ENCODE results near the gene SULT1C4. TPM values are rescaled to one million over a fixed set of nuclear protein-coding genes. Genes with fewer than 3 reads are reported as not detected.
A peak's percentile ranks its signal among the peaks of the same experiment; 100 is the strongest.

SULT1C4 gene
- polyA plus RNA-seq, 3 donors: 0.05 TPM; not detected in 2

DNA sequence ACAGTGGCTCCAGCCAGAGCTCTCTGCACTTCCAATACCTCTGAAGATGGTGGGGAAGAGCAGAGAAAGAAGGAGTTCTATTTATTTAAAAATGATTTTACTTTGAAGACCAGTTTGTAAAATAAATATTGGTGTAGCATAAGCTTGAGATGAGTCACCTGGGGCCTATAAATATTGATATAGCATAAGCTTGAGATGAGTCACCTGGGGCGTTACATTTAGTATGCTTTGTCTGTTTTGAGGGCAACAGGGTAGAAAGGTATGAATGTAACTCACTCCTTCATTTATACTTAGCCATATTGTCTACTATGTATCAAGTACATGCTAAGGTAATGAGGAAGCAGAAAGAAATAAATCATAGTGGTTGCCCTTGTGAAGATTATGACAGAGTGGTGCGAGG lies 7.7 kb upstream of the SULT1C4 start:
- Histone ChIP-seq H3K36me3 (replicated peaks in 1 of 2; ENCODE audit: control insufficient read depth in 1 of 2, insufficient read depth in 2 of 2, low read length in 2 of 2) (no peaks in the 10 kb centered on the region), H4K20me1 (ENCODE audit: insufficient read depth, low read length) (no peaks in the 10 kb centered on the region), H3K27me3 (ENCODE audit: control insufficient read depth in 2 of 2, insufficient read depth in 2 of 2, low read length in 2 of 2) (no peaks in the 10 kb centered on the region), H3K4me3 (replicated peaks in 1 of 3; ENCODE audit: low read depth in 2 of 3, low read length in 3 of 3) (no peak overlapping the region), H3K9me3 (replicated peaks in 1 of 2; ENCODE audit: control insufficient read depth in 1 of 2, insufficient read depth in 1 of 2, low read length in 2 of 2) (no peaks in the 10 kb centered on the region), H3K4me1 (ENCODE audit: control insufficient read depth in 1 of 2, insufficient read depth in 2 of 2, low read length in 2 of 2) (no peaks in the 10 kb centered on the region), H3K9ac (ENCODE audit: insufficient read depth, low read length, poor library complexity, severe bottlenecking) (no peak overlapping the region), H3K4me2 (replicated peaks; ENCODE audit: extremely low read depth, low read length, poor library complexity, severe bottlenecking) (no peak overlapping the region), H3K27ac (ENCODE audit: low read depth in 1 of 2, low read length in 2 of 2) (no peak overlapping the region), H2AFZ (ENCODE audit: insufficient read depth, low read depth, low read length, poor library complexity, severe bottlenecking) (no peak overlapping the region), H3K79me2 (ENCODE audit: insufficient read depth, low read length) (no peaks in the 10 kb centered on the region)
- TF ChIP-seq, protein P1, sequence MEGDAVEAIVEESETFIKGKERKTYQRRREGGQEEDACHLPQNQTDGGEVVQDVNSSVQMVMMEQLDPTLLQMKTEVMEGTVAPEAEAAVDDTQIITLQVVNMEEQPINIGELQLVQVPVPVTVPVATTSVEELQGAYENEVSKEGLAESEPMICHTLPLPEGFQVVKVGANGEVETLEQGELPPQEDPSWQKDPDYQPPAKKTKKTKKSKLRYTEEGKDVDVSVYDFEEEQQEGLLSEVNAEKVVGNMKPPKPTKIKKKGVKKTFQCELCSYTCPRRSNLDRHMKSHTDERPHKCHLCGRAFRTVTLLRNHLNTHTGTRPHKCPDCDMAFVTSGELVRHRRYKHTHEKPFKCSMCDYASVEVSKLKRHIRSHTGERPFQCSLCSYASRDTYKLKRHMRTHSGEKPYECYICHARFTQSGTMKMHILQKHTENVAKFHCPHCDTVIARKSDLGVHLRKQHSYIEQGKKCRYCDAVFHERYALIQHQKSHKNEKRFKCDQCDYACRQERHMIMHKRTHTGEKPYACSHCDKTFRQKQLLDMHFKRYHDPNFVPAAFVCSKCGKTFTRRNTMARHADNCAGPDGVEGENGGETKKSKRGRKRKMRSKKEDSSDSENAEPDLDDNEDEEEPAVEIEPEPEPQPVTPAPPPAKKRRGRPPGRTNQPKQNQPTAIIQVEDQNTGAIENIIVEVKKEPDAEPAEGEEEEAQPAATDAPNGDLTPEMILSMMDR (IDR thresholded peaks at IDR 0.05): no peak
- Mint-ChIP-seq H3K4me3 (no peak overlapping the region), H3K27me3 (ENCODE audit: low read depth in 3 of 3) (peaks cover 0 to 3% (median 0%) of the 10 kb centered on the region in 3 donors), H3K9me3 (peaks cover 0 to 3% (median 0%) of the 10 kb centered on the region in 7 donors), H3K27ac (no peak overlapping the region), H3K36me3 (no peaks in the 10 kb centered on the region), H3K4me1 (no peaks in the 10 kb centered on the region)
- no peak for DNase-seq
- intact Hi-C loops (cut with micrococcal nuclease): no loop called here
- no CpG with 5 or more reads among the region's 2 CpGs for WGBS (ENCODE audit: insufficient coverage)

DNA sequence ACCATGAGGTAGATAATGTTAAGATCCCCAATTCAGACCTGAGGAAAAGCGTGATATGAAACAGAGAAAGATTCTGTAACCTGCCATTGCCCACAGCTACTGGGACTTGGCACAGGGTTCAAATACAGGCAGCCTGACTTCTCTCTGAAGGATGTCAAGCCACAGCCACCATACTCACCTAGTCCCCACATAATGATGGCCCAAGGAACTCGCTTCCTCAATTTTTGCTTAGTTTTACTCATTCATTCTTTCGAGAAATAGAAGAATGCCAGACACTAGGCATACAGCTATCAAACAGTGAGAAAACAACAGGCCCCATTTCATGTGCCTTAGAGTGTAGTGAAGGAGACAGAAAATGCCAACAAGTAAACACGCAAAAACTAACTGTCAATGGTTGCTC lies 980 bp upstream of the SULT1C4 start:
- no peaks in the 10 kb centered on the region for H3K36me3 ChIP-seq (replicated peaks in 1 of 2; ENCODE audit: control insufficient read depth in 1 of 2, insufficient read depth in 2 of 2, low read length in 2 of 2)
- Mint-ChIP-seq H3K9me3 (peaks cover 0 to 3% (median 0%) of the 10 kb centered on the region in 7 donors), H3K27me3 (ENCODE audit: low read depth in 3 of 3) (no peaks in the 10 kb centered on the region), H3K36me3 (no peaks in the 10 kb centered on the region), H3K4me3 (no peak overlapping the region), H3K4me1 (peaks cover 18% of the 10 kb centered on the region), H3K27ac (peak overlapping the region in 1 of 7 donors; percentile 21)
- no peaks in the 10 kb centered on the region for H4K20me1 ChIP-seq (ENCODE audit: insufficient read depth, low read length)
- intact Hi-C loops (cut with micrococcal nuclease): no loop called here
- H3K4me3 ChIP-seq (replicated peaks in 1 of 3; ENCODE audit: low read depth in 2 of 3, low read length in 3 of 3): no peak overlapping the region
- H3K4me2 ChIP-seq (replicated peaks; ENCODE audit: extremely low read depth, low read length, poor library complexity, severe bottlenecking): no peak overlapping the region
- H3K9ac ChIP-seq (ENCODE audit: insufficient read depth, low read length, poor library complexity, severe bottlenecking): no peak overlapping the region
- WGBS (ENCODE audit: insufficient coverage): 100% methylated on average over 2 of the region's 4 CpGs
- TF ChIP-seq, protein P1 (IDR thresholded peaks at IDR 0.05): no peak
- H3K27me3 ChIP-seq (ENCODE audit: control insufficient read depth in 2 of 2, insufficient read depth in 2 of 2, low read length in 2 of 2): no peaks in the 10 kb centered on the region
- DNase-seq: no peak
- H3K27ac ChIP-seq (ENCODE audit: low read depth in 1 of 2, low read length in 2 of 2): no peak overlapping the region
- H2AFZ ChIP-seq (ENCODE audit: insufficient read depth, low read depth, low read length, poor library complexity, severe bottlenecking): peak overlapping the region; percentile 84
- H3K4me1 ChIP-seq (ENCODE audit: control insufficient read depth in 1 of 2, insufficient read depth in 2 of 2, low read length in 2 of 2): peaks cover 13% of the 10 kb centered on the region in 2 donors
- no peaks in the 10 kb centered on the region for H3K79me2 ChIP-seq (ENCODE audit: insufficient read depth, low read length)
- no peaks in the 10 kb centered on the region for H3K9me3 ChIP-seq (replicated peaks in 1 of 2; ENCODE audit: control insufficient read depth in 1 of 2, insufficient read depth in 1 of 2, low read length in 2 of 2)
